NCI-H446 treated with DMSO at 0.1 percent for 48 hours (cell line): ENCODE results near the gene LRR1.
"Not testable (repeated sequence)": the region's sequence is repeated elsewhere in the genome, so short reads cannot be mapped to it uniquely, and the experiment has no call there.

Source experiments
- DNase-seq: peaks from one replicate; lab custom pipeline; 2025; lab: John Stamatoyannopoulos, UW

Gene LRR1, protein sequence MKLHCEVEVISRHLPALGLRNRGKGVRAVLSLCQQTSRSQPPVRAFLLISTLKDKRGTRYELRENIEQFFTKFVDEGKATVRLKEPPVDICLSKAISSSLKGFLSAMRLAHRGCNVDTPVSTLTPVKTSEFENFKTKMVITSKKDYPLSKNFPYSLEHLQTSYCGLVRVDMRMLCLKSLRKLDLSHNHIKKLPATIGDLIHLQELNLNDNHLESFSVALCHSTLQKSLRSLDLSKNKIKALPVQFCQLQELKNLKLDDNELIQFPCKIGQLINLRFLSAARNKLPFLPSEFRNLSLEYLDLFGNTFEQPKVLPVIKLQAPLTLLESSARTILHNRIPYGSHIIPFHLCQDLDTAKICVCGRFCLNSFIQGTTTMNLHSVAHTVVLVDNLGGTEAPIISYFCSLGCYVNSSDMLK

DNA sequence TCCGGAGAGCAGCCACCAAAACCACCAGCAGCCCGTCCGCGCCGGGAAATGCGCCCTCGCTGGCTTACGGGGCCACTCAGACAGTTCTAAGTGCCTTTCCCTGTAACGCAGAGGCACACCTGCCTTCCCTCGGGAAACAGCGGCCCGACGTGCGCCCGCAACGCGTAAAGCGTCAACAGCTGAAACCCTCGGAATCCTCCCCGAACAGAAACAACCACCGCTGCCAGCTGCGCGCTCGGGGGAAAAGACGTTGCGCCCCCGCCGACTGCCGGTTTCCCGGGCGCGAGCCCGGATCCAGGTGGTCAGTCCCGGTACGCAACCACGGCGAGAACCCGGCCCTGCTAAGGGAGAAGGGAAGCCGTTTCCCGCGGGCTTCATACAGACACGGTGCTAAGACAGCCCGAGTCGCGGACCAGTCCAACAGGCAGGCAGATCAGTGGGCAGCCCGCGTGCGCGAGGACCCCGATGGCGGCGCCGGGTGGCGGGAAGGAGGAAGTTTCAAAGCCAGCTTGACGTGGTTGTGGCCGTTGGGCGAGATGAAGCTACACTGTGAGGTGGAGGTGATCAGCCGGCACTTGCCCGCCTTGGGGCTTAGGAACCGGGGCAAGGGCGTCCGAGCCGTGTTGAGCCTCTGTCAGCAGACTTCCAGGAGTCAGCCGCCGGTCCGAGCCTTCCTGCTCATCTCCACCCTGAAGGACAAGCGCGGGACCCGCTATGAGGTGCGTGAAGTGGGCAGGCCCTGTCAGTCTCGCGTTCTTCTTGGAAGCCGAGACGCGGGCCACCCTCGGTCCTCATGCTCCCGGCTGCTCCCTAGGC is at the start of gene LRR1:
Gene LRR1, plus strand, starts transcription at position 456 of the 816 bp plus-strand sequence. Its CDS starts 81 bp downstream, at position 537.
- DNase-seq = peak; percentile 68

DNA sequence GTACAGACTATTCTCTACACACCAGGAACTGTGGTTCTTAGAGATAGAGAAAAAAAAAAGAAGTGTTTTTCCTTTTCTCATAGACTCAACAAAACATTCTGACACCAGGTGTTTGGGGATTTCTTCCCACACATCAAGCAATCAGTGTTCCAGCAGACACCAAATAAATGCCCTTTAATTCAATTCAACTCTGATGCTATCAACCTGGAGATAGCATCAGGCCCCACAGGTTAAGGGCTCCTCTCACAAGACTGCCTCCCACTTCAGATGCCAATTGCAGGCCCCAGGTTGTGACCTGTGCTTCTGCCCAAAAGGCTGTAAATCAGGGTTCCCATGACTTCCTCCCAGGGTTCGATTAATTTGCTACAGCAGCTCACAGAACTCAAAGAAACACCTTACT is 49.3 kb upstream of the LRR1 start:
- no peak for DNase-seq

DNA sequence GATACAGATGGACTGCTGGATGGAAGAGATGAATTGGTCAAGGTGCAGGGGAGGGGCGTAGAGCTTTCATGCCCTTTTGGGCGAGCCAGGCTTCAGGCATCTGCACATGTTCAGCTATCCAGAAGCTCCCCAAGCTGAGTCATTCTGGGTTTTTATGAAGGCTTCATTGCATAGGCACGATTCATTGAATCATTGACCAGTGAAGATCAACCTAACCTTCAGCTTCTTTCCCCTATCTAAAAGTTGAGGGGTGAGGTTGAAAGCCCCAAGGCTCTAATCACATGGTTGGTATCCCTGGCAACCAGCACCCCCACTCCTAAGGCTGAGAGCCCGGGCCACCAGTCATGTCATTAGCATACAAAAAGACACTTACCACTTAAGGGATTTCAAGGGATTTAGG is 48.9 kb upstream of the LRR1 start:
- no peak for DNase-seq

DNA sequence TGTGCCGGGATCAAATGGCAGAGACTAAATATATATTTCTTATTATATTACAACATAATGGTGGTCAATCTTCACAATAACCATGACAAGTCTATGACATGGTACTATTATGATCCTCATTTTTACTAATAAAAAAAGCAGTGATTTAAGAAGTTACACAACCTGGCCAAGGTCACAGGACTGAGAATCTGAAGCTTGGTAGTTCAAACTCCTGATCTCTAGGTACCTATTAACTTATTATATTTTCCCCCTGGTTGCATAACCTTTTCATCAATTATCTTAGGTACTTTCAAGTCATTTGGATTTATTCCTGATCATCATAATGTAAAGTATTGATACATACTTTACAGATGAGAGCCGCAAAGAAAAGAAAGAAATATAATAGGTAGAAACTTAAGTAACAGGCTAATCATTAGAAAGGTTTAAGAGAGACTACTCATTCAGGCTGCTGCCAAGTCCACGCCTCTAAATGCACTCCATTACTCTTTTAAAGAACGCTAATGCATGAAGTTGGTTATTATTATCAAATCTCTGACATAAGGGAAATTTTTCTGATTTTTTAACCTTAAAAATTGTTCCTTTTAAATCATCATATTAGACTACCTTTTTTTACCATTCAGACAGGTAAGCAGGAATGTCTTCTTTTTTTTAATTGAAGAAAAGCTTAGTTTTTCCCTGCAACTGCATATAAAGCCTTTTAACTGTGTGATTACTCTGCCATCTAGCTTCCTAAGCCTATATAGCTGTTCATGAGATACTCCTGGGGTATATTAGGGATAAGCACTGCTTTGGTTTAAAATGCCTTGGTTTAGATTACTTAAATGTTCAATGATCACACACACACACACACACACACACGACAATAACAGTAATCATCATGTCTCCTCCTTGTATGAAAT is 48.2 kb upstream of the LRR1 start:
- no peak for DNase-seq

DNA sequence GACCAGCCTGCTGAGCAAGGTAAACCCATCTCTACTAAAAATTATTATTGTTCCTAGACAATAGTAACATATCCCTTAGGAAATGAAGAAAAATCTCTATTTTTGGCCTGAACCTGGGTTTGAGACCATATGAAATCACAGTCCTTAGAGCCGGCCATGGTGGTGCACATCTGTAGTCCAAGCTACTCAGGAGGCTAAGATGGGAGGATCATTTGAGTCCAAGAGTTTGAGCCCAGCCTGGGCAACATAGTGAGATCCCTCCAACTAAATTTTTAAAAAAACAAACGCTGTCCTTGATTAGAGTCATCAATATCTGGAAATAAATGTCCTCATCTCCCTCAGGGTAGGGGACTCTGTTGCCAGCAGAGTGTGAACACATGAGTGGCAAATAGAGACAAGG is 47.2 kb upstream of the LRR1 start:
- DNase-seq = no peak

DNA sequence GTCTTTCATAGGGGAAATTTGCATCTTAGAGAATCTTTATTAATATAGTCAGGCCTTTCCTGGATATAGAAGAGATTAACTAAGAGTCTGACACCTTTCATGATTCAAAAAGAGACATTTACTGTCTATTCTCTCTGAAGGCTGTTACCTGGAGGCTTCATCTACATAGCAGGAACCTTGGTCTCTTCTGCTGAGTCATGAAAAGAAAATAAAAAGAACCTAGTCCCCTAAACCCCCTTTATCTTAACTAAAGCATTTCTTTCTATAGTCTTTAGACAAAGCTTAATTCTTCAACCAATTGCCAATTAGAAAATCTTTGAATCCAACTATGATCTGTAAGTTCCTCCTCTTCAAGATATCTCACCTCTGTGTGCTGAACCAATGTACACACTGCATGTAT is 45.6 kb upstream of the LRR1 start:
- no peak for DNase-seq

DNA sequence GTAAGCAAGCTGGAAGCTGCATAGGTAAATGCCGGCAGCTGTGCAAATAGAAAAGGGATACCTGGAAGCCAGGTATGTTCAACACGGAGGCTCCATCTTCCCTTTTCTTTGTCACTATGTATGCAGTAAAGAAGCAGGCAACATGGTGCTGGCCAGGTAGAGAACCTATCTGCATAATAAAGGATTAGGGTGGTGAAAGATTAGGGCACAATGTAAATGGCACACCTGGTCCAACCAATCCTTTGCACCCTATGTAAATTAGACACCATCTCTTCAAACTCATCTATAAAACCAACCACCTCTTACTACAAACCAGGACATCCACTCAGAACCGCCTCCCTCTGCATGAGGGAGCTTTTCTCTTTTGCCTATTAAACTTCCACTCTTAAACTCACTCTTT is 44.8 kb upstream of the LRR1 start:
- no peak for DNase-seq

DNA sequence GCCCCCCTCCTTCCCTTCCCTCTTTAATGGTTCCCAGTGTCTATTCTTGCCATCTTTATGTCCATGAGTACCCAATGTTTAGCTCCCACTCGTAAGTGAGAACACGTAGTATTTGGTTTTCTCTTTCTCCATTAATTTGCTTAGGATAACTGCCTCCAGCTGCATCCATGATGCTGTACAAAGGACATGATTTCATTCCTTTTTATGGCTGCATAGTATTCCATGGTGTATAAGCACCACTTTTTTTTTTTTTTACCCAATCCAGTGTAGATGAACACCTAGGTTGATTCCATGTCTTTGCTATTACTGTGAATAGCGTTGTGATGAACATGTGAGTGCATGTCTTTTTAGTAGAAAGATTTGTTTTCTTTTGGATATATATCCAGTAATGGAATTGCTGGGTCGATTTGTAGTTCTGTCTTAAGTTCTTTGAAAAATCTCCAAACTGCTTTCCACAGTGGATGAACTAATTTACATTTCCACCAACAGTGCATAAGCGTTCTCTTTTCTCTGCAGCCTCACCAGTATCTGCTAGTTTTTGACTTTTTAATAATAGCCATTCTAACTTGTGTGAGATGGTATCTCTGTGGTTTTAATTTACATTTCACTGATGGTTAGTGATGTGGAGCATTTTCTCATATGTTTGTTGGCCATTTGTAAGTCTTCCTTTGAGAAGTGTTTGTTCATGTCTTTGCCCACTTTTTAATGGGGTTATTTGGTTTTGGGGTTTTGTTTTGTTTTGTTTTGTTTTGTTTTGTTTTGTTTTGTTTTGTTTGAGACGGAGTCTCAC is 38.6 kb upstream of the LRR1 start:
- no peak for DNase-seq

DNA sequence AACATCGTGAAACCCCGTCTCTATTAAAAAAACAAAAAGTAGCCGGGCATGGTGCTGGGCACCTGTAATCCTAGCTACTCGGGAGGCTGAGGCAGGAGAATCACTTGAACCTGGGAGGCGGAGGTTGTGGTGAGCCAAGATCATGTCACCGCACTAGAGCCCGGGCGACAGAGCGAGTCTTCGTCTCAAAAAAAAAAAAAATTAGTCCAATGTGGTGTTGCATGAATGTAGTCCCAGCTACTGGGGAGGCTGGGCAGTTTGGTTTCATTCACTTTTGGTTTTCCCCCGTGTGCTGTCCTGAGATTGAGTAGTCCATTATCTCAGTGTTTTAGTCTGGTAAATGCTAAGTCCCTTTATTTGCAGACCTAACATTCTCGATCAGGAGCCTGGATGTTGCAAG is 32.0 kb upstream of the LRR1 start:
- DNase-seq = no peak

DNA sequence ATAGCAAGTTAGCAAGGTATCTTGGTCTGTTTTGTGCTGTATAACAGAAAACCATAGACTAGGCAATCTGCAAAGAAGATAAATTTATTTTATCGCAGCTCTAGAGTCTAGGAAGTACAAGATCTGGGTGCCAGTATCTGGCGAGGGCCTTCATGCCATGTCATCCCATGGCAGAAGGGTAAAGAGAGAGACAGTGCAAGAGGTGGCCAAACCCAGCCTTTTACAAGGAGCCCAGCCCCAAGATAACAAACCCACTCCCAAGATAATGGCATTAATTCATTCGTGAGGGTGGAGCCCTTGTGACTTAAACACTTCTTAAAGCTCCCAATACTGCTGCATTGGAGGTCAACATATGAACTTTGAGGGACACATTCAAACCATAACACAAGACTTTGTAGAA is 29.5 kb upstream of the LRR1 start:
- DNase-seq = no peak

DNA sequence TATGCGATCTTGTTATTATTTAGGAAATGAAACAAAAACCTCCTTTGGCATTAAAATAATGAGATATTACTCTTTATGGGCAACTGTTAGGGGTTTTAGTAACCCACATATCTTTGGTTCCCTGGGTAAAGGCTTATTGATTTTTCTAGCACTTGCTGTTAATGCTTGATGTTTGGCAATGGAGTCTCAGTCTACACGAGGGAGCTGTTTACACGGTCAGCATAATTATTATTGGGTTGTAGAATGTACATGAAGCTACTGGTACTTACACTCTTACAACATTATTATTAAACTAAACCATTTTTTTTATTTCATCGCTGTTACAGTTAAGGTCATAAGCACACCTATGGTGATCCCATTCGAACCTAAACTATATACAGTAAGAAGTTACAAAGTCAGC is 24.7 kb upstream of the LRR1 start:
- DNase-seq = no peak

DNA sequence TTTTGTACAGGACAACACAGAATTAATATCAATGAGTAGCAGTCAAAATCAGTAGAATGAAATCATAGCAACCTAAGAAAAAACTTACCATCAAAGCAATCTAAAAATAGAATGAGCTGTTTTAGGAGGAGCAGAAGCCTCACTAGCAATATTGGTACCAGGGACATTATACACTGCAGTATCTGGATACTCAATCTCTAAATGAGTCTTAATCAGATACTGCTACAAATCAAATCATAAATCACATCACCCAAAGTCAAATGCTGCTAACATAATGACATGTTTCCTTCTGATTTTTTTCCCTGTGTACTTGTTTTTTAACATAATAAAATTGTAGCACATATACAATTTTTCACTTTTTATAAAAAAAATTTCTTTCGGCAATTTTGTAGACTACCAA is 20.6 kb upstream of the LRR1 start:
- no peak for DNase-seq

DNA sequence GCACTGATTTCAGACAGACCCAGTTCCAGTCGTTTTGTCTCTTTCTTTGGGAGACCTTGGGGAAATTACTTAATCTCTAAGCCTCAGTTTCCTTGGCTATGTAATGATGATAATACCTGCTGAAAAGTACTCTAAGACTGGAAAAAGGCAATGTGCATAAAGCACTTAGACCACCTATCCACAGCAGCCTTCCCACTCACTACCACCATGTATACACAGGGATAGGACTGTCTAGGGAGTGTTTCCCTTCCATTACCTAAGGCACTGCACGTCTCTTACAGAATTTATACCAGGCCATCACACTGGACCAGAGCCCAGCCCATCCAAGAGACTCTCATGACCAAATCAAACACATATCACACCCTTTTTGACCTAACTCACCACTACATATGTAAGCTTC is 18.9 kb upstream of the LRR1 start:
- no peak for DNase-seq

DNA sequence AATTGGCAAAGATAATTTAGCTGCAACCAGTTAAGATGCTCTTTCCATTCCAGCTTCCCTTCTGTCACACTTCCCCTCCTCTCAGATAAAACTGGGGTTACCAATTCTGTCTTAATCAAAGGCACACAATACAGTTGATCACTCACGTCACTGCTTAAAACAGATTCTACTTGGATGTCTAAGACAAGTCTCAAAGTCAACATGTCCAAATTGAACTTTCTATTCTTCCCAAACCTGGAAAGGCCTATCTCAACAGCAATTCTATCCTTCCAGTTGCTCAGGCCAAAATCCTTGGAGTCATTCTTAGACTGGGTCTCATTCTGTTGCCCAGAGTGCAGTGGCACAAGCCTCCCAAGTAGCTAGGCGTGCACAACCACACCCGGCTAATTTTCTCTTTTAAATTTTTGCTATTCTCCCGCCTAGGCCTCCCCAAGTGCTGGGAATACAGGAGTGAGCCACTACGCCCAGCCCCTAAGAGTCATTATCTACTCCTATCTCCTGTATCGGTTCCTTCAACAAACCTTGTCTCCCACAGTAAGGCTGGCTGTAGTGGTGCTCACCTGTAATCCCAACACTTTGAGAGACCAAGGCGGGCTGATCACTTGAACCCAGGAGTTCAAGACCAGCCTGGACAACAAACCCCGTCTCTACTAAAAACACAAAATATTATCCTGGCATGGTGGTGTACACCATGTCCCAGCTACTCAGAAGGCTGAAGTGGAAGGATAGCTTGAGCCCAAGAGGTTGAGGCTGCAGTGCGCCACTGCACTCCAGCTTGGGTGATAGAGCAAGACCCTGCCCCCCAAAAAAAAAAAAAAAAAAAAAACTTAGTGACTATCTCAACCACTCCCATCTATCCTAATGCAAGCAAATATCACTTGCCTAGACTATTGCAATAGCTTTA is 17.3 kb upstream of the LRR1 start:
- DNase-seq = no peak

DNA sequence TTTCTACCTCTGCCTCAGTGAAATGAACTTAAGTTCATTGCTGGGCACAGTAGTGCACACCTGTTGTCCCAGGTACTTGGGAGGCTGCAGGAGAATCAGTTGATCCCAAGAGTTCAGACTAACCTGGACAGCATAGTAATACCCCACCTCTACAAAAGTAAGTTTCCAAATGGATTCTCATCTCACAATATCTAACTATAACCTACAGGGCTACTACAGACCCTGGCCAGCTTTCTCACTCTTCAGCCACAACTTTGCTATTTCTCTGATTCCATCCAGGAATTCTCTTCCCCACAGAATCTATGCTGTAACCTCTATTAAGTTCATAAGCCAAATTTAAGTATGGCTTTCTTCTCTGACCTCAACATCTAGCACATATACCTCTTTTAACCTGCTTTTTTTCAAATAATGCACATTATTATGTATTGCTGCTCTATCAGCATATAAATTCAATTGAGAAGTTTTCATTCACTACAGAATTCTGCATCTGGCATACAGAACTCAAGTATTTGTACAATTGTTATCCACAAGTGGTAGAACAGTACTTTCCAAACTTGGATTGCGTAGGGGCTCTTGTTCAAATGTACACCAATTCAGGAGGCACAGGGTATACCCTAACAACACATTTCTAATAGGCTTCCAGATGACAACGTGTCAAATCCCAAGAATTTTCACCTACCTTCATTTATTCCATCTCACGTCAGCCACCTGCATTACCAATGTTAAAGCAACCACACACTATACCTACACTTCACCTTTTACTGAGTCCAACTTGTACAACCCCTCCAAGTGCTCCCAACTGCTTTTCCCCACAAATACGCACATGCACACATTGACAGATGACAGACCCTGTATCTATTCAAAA is 16.4 kb upstream of the LRR1 start:
- no peak for DNase-seq

DNA sequence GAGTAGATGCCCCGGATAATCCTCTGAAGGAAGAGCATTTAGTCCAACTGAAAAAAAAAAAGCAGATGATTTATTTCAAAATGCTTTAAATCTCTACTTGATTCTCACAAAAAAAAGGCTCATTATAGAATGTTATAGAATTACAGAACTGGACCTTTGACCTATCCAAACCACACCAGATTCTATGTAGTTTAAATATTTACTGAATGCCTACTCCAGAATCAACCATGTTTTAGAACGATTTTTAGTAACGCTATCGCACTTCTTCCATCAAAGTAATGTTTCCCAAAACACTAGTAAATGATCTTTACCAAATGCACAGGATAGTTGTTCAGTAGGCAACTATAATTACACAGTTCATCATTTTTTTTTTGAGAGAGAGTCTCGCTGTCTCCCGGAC is 15.1 kb upstream of the LRR1 start:
- no peak for DNase-seq

DNA sequence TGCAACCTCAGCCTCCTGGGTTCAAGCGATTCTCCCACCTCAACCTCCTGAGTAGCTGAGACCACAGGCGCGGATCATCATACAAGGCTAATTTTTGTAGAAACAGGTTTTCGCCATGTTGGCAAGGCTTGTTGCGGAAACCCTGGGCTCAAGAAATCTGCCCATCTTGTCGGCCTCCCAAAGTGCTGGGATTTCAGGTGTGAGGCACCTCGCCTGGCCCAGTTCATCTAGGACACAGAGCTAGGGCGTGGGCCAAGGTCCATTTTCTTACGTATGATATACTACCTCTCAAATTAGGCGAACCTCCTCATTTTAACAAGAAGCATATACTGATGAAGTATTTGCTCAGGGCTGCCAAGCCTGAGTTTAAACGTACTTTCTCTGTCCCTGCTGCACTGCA is 14.7 kb upstream of the LRR1 start:
- no peak for DNase-seq

DNA sequence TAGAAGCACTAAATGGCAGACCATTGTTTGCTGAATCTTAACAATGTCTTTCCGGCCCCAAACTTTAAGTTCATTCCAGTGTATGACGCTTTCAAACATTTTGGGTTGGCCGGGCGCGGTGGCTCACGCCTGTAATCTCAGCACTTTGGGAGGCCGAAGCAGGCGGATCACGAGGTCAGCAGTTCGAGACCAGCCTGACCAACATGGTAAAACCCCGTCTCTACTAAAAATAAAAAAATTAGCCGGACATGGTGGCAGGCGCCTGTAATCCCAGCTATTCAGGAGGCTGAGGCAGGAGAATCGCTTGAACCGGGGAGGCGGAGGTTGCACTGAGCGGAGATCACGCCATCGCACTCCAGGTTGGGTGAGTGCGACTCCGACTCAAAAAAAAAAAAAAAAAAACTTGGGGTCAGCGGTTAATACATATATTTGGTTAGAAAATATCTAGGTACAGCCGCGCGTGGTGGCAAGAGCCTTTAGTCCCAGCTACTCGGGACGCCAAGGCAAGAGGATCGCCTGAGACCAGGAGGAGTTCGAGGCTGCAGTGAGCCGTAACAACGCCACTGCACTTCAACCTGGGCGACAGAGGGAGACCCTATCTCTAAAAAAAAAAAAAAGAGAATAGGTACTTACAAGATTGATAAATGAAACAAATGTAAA is 13.6 kb upstream of the LRR1 start:
- not testable (repeated sequence) for DNase-seq
